Heart right ventricle (tissue), 16 donors: ENCODE data around the gene OTUB1. TPM values are rescaled to one million over a fixed set of nuclear protein-coding genes. Genes with fewer than 3 reads are reported as not detected.

Source experiments
- ATAC-seq, 8 donors: fragments of 200-7000 bp; cut with Tn5 transposase; one replicate each; pipeline ENCODE4 v1.9.1; 2020; ENCODE audit warnings: mild to moderate bottlenecking in 8 of 8, moderate library complexity in 8 of 8, moderate number of reproducible peaks in 1 of 8
- DNase-seq, 2 donors: peaks; one replicate each; pipeline ENCODE4 v3.0.0-alpha.2; 2020
- H3K27ac ChIP-seq, 10 donors: fragments of 200-600 bp; sonication (generic) in 2 of 10; one replicate each; pipeline versions ENCODE4 v1.5.0 to v1.8.0; 2020 to 2022; ENCODE audit warnings: mild to moderate bottlenecking in 3 of 10
- H3K27me3 ChIP-seq, 7 donors: fragments of 200-600 bp; one replicate each; pipeline ENCODE4 v1.8.0; 2021 to 2022; ENCODE audit warnings: mild to moderate bottlenecking in 2 of 7
- H3K36me3 ChIP-seq, 9 donors: fragments of 200-600 bp; sonication (generic) in 1 of 9; one replicate each; pipeline versions ENCODE4 v1.5.0 to v1.8.0; 2020 to 2022; ENCODE audit warnings: mild to moderate bottlenecking in 2 of 9
- H3K4me1 ChIP-seq, 9 donors: fragments of 200-600 bp; sonication (generic) in 1 of 9; one replicate each; pipeline versions ENCODE4 v1.5.0 to v1.8.0; 2020 to 2022; ENCODE audit warnings: mild to moderate bottlenecking in 4 of 9
- H3K4me3 ChIP-seq, 10 donors: fragments of 200-600 bp; sonication (generic) in 2 of 10; one replicate each; pipeline versions ENCODE4 v1.5.0 to v1.8.0; 2020 to 2022; ENCODE audit warnings: mild to moderate bottlenecking in 7 of 10, moderate library complexity in 2 of 10
- H3K9me3 ChIP-seq, 11 donors: fragments of 200-600 bp in 10 of 11; sonication (generic) in 2 of 11; one replicate each; pipeline versions ENCODE4 v1.5.0 to v1.8.0; 2013 to 2022; ENCODE audit warnings: mild to moderate bottlenecking in 2 of 11, control low read depth in 1 of 11, moderate library complexity in 1 of 11
- WGBS, 2 donors: extraction: QIAGEN DNeasy Blood & Tissue Kit; methylation state at CpG; one replicate each; pipeline ENCODE4 v1.1.7; 2013; ENCODE audit warnings: inconsistent platforms in 1 of 2; 5-methylcytosine and 5-hydroxymethylcytosine counted together
- intact Hi-C, 10 donors: fragments of 100-400 bp; cut with DNase I; formaldehyde crosslinking; loops; one replicate each; pipeline versions ENCODE4 v1.11.1 to v1.14.2; 2022
- polyA plus RNA-seq, 2 donors: library from polyadenylated mRNA; stranded (reverse); fragments of 200-250 nt; gene quantifications; one replicate each; pipeline ENCODE4 v1.2.3, GENCODE V29; 2013
- total RNA-seq, 10 donors: library from RNA; stranded (reverse); fragmentation: NEBNext Ultra II Directional in 3 of 10; extraction: Animal tissue kit (Norgen Biotek cat#: 25700) in 3 of 10; gene quantifications; one replicate each; pipeline versions ENCODE4 v1.2.1 to v1.2.4, GENCODE V29; 2021 to 2023
- TF ChIP-seq, protein P1 (sequence below), 9 donors: fragments of 200-600 bp; sonication (generic) in 2 of 9; IDR thresholded peaks; one replicate each; pipeline versions ENCODE4 v1.5.0 to v1.8.0; 2021 to 2022; ENCODE audit warnings: antibody characterized with exemption in 9 of 9, mild to moderate bottlenecking in 5 of 9, moderate library complexity in 1 of 9
- donor health status: Arrhythmogenic right ventricular cardiomyopathy.
- donor health status: ischemic (EF 13 %, LVEDD 7.1; RV severe dilation, severe dysfunction).
- donor health status: healthy with polysubstance abuse.
- donor health status: DM: no; HTN: yes; CAD: no.
- donor health status: DM: no; HTN: no; CAD: no.
- donor health status: ischemic (EF 25% LVEDD 6.9; RV normal size, moderate dysfunction).
- donor health status: ischemic (EF 25% LVEDD 5.7; RV mildly dilated, moderate dysfunction).
- donor health status: healthy.
- donor health status: DM: yes; HTN: yes; CAD: no.
- donor health status: Ischemic cardiomyopathy.
- donor health status: ischemic (EF 35%, LVEDD 5.7; RV mildly dilated, moderate dysfunction).
- donor health status: nonischemic (EF 11% LVEDD 7.7; RV severe dilation, severe dysfunction).
- donor health status: DM: yes; HTN: yes; CAD: no.
- donor health status: PGD.
- donor health status: ischemic (EF 29% LVEDD 5.4; RV normal size, mild dysfunction).
- donor health status: nonischemic (EF 23%, LVEDD 6.1; RV moderate dilation, normal function).

OTUB1 gene
- total and polyA plus RNA-seq, 12 donors = 34.9 to 87.0 (median 49.8) TPM

DNA sequence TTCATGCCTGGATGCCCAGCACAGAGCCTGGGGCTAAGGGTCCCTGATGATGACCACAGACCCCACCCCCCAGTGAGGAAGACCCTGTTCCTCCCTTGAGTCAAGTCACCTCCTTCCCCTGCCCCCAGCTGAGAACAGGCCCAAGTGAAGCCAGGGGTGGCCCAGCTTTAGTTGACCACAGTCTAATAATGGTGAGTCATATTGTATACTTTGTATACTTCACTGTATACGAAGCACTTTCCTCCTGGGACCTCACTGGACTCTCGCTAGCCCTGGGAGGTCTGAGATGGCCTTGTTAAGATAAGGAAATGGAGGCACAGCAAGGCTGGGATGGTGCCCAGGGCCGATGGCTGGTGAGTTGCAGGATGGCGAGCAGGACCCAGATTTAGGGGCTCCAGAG, 45.8 kb downstream of the OTUB1 start:
- Histone ChIP-seq H3K4me3 (no peak overlapping the region), H3K36me3 (no peaks in the 10 kb centered on the region), H3K4me1 (peaks cover 6 to 33% (median 22%) of the 10 kb centered on the region in 9 donors), H3K27ac (no peak overlapping the region), H3K27me3 (peaks cover 0 to 42% (median 26%) of the 10 kb centered on the region in 7 donors), H3K9me3 (no peaks in the 10 kb centered on the region)
- TF ChIP-seq, protein P1, sequence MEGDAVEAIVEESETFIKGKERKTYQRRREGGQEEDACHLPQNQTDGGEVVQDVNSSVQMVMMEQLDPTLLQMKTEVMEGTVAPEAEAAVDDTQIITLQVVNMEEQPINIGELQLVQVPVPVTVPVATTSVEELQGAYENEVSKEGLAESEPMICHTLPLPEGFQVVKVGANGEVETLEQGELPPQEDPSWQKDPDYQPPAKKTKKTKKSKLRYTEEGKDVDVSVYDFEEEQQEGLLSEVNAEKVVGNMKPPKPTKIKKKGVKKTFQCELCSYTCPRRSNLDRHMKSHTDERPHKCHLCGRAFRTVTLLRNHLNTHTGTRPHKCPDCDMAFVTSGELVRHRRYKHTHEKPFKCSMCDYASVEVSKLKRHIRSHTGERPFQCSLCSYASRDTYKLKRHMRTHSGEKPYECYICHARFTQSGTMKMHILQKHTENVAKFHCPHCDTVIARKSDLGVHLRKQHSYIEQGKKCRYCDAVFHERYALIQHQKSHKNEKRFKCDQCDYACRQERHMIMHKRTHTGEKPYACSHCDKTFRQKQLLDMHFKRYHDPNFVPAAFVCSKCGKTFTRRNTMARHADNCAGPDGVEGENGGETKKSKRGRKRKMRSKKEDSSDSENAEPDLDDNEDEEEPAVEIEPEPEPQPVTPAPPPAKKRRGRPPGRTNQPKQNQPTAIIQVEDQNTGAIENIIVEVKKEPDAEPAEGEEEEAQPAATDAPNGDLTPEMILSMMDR (IDR thresholded peaks at IDR 0.05) = no peak
- intact Hi-C loops = no loop called here
- ATAC-seq = no peak
- no peak for DNase-seq
- 79 to 83% methylated on average over 4 of the region's 4 CpGs for WGBS, 2 donors

DNA sequence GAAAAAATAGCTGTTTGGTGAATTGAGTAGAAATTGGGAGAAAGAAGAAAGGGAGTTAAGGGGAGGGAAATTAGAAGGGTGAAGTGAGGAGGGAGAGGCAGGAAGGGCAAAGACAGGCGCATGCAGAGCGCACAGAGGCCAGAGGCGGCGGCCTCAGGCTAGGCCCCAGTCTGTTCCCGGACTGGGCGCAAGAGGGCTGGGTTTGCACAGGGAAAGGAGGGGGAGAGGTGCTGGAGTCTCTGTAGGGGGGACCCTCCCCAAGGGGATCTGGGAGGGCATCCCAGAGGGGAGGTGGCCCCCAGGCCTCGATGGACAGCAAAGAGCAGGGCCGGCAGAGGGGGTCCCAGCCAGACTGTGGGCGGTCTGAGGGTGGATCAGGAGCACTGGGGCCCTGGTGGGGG, 48.2 kb downstream of the OTUB1 start:
- DNase-seq (no peak), ATAC-seq (no peak)
- Histone ChIP-seq H3K27me3 (peaks cover 0 to 47% (median 25%) of the 10 kb centered on the region in 7 donors), H3K4me1 (peaks cover 6 to 23% (median 19%) of the 10 kb centered on the region in 9 donors), H3K9me3 (no peaks in the 10 kb centered on the region), H3K4me3 (no peak overlapping the region), H3K27ac (no peak overlapping the region), H3K36me3 (no peaks in the 10 kb centered on the region)
- intact Hi-C loops = no loop called here
- TF ChIP-seq, protein P1 (IDR thresholded peaks at IDR 0.05) = no peak
- 76 to 77% methylated on average over 9 of the region's 9 CpGs for WGBS, 2 donors

DNA sequence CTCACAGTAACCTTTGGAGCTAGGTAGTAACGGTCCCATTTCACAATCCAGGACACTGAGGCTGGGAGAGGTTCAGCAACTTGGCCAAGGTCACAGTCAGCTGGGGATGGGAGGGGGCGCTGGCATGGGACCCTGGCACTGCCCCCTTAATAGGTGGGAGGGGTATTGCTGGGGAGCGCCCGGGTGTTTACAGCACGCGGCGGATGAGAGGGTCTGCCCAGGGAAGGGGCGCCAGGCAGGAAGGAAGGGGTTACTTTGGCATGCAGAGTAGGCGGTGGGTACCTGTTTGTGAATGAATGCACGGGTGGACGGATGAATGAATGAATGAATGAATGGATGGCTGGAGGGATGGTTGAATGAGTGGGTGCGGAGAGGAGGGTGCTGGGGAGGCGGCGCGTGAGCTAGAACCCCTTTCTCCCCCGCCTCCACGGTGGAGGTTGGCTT, 48.9 kb downstream of the OTUB1 start:
- DNase-seq = no peak
- no peak for ATAC-seq
- TF ChIP-seq, protein P1 (IDR thresholded peaks at IDR 0.05) = no peak
- intact Hi-C loops = no loop called here
- Histone ChIP-seq H3K9me3 (no peaks in the 10 kb centered on the region), H3K27me3 (peaks cover 0 to 47% (median 25%) of the 10 kb centered on the region in 7 donors), H3K4me3 (peak overlapping the region in 7 of 10 donors; percentile 14 to 51 (median 36)), H3K4me1 (peaks cover 6 to 23% (median 19%) of the 10 kb centered on the region in 9 donors), H3K36me3 (no peaks in the 10 kb centered on the region), H3K27ac (no peak overlapping the region)
- WGBS, 2 donors = 19 to 20% methylated on average over 14 to 17 of the region's 17 CpGs

DNA sequence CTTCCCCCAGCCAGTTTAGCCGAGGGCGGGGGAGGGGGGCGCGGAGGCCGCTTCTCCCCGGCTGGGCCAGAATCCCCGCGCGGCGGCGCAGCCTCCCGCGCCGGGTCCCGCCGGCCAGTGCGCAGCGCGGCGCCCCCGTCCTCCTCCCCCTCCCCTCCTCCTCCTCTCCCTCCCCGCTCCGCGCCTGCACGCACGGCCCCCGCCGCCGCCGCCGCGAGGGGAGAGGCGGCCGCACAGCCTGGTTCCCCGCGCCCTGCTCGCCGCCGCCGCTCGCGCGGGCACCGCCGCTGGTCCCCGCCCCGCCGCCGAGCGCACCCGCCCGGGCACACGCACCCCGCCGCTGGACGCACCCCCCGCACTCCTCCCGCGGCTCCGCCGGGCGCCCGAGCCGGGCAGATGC, 49.3 kb downstream of the OTUB1 start, which contains the start of gene FLRT1:
Gene FLRT1 (plus strand): TSS at position 356 of the 400 bp plus-strand sequence. CDS start 80,337 bp downstream, outside the sequence.
- intact Hi-C loops = no loop called here
- 0 to 2% methylated on average over 15 to 43 of the region's 64 CpGs for WGBS, 2 donors
- TF ChIP-seq, protein P1 (IDR thresholded peaks at IDR 0.05) = no peak
- no peak for DNase-seq
- Histone ChIP-seq H3K9me3 (no peaks in the 10 kb centered on the region), H3K27ac (peak within 1 kb of the TSS in 8 of 10 donors; percentile 12 to 58 (median 37)), H3K36me3 (no peaks in the 10 kb centered on the region), H3K27me3 (peaks cover 0 to 47% (median 25%) of the 10 kb centered on the region in 7 donors), H3K4me3 (peak within 1 kb of the TSS; percentile 37 to 61 (median 57)), H3K4me1 (peaks cover 6 to 23% (median 19%) of the 10 kb centered on the region in 9 donors)
- ATAC-seq = no peak
